ENCODE data around the gene MLLT6.

Gene MLLT6

DNA sequence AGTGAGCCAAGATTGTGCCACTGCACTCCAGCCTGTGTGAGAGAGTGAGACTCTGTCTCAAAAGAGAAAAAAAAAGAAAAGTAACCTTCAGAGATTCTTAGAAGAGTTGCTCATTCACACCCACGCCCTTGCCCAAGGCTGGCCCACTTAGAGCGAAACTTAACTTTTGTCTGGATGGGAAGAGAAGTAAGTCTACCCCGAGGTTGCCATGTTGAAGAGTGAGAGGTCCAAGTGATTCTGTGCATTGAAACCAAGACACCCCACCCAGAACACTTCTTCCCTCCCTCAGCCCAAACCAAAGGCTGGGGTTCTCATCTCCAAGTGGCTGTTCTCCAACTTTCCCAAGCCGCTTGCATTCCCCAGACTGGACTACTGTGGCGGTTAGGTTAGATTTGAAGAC is 22.7 kb downstream of the MLLT6 start:
- H2AFZ ChIP-seq (ENCODE audit: low read length): no peak overlapping the region

GRCh38 chr17:38728290-38728831 is 23.3 kb downstream of the MLLT6 start:
- H3K36me3 ChIP-seq (replicated peaks; ENCODE audit: insufficient read depth, low read length): no peaks in the 10 kb centered on the region
- peak; percentile 10 for DNase-seq
- no peaks in the 10 kb centered on the region for H3K9me3 ChIP-seq (replicated peaks; ENCODE audit: insufficient read depth, low read length)
- TF ChIP-seq CTCF (IDR thresholded peaks at IDR 0.05; ENCODE audit: low read length): no peak
- no peak for TF ChIP-seq EZH2 (optimal IDR thresholded peaks at IDR 0.05; ENCODE audit: low read depth, low read length)
- no peak for TF ChIP-seq EZH2phosphoT487 (IDR thresholded peaks at IDR 0.05; ENCODE audit: low read length)
- H3K27ac ChIP-seq (ENCODE audit: low read length): no peak overlapping the region
- peaks cover 19% of the 10 kb centered on the region for H3F3A ChIP-seq (ENCODE audit: insufficient read depth, low read length)
- 0 out of 2 replicates have a peak, but pooled peaks cover 4% of the 10 kb centered on the region for H3K4me1 ChIP-seq (ENCODE audit: low read length)
- no peak overlapping the region for H2AFZ ChIP-seq (ENCODE audit: low read length)
- H4K20me1 ChIP-seq (ENCODE audit: insufficient read depth, low read length): no peaks in the 10 kb centered on the region
- no peak overlapping the region for H3K4me3 ChIP-seq (ENCODE audit: low read length)
- no peak overlapping the region for H3K4me2 ChIP-seq (ENCODE audit: low read depth, low read length)
- no peaks in the 10 kb centered on the region for H3K9me2 ChIP-seq (replicated peaks; ENCODE audit: insufficient read depth, low read length)
- peaks cover 14% of the 10 kb centered on the region for H3K79me2 ChIP-seq (ENCODE audit: low read length)
- no peaks in the 10 kb centered on the region for H3K27me3 ChIP-seq (replicated peaks; ENCODE audit: insufficient read depth, low read length)
- no peak overlapping the region for H3K9ac ChIP-seq (ENCODE audit: low read length)

More for the DNA sequence above, 22.7 kb downstream of the MLLT6 start:
- no peak overlapping the region for H3K4me2 ChIP-seq (ENCODE audit: low read depth, low read length)
- H3K36me3 ChIP-seq (replicated peaks; ENCODE audit: insufficient read depth, low read length): no peaks in the 10 kb centered on the region
- TF ChIP-seq EZH2 (optimal IDR thresholded peaks at IDR 0.05; ENCODE audit: low read depth, low read length) (no peak), CTCF (IDR thresholded peaks at IDR 0.05; ENCODE audit: low read length) (no peak), EZH2phosphoT487 (IDR thresholded peaks at IDR 0.05; ENCODE audit: low read length) (no peak)
- H4K20me1 ChIP-seq (ENCODE audit: insufficient read depth, low read length): no peaks in the 10 kb centered on the region
- H3K9ac ChIP-seq (ENCODE audit: low read length): no peak overlapping the region
- H3F3A ChIP-seq (ENCODE audit: insufficient read depth, low read length): peaks cover 19% of the 10 kb centered on the region
- H3K4me1 ChIP-seq (ENCODE audit: low read length): 0 out of 2 replicates have a peak, but pooled peaks cover 4% of the 10 kb centered on the region
- DNase-seq: no peak
- no peak overlapping the region for H3K4me3 ChIP-seq (ENCODE audit: low read length)
- no peak overlapping the region for H3K27ac ChIP-seq (ENCODE audit: low read length)
- no peaks in the 10 kb centered on the region for H3K27me3 ChIP-seq (replicated peaks; ENCODE audit: insufficient read depth, low read length)
- H3K9me2 ChIP-seq (replicated peaks; ENCODE audit: insufficient read depth, low read length): no peaks in the 10 kb centered on the region
- H3K9me3 ChIP-seq (replicated peaks; ENCODE audit: insufficient read depth, low read length): no peaks in the 10 kb centered on the region
- peaks cover 14% of the 10 kb centered on the region for H3K79me2 ChIP-seq (ENCODE audit: low read length)

- TF ChIP-seq EZH2 (optimal IDR thresholded peaks at IDR 0.05; ENCODE audit: low read depth, low read length) (no peak), EZH2phosphoT487 (IDR thresholded peaks at IDR 0.05; ENCODE audit: low read length) (no peak), CTCF (IDR thresholded peaks at IDR 0.05; ENCODE audit: low read length) (no peak)
- peak overlapping the region; percentile 55; the same call in 1 of the 2 replicates for H3K9ac ChIP-seq (ENCODE audit: low read length)
- 0 out of 2 replicates have a peak, but pooled peaks cover 4% of the 10 kb centered on the region for H3K4me1 ChIP-seq (ENCODE audit: low read length)
- no peaks in the 10 kb centered on the region for H3K9me3 ChIP-seq (replicated peaks; ENCODE audit: insufficient read depth, low read length)
- H3K9me2 ChIP-seq (replicated peaks; ENCODE audit: insufficient read depth, low read length): no peaks in the 10 kb centered on the region
- no peak overlapping the region for H3K27ac ChIP-seq (ENCODE audit: low read length)
- peak overlapping the region; percentile 86 for H3K4me2 ChIP-seq (ENCODE audit: low read depth, low read length)
- no peaks in the 10 kb centered on the region for H3K27me3 ChIP-seq (replicated peaks; ENCODE audit: insufficient read depth, low read length)
- no peak for DNase-seq
- peaks cover 19% of the 10 kb centered on the region for H3F3A ChIP-seq (ENCODE audit: insufficient read depth, low read length)
- no peaks in the 10 kb centered on the region for H3K36me3 ChIP-seq (replicated peaks; ENCODE audit: insufficient read depth, low read length)
- peaks cover 14% of the 10 kb centered on the region for H3K79me2 ChIP-seq (ENCODE audit: low read length)
- no peaks in the 10 kb centered on the region for H4K20me1 ChIP-seq (ENCODE audit: insufficient read depth, low read length)
- peak overlapping the region; percentile 71 for H3K4me3 ChIP-seq (ENCODE audit: low read length)
- H2AFZ ChIP-seq (ENCODE audit: low read length): peak overlapping the region; percentile 52; the same call in 1 of the 2 replicates
These were observed 24.4 kb downstream of the MLLT6 start for GRCh38 chr17:38729368-38729885.
